Measurements from ENCODE around the gene FHAD1. TPM values are rescaled to one million over a fixed set of nuclear protein-coding genes. Genes with fewer than 3 reads are reported as not detected.
A peak's percentile ranks its signal among the peaks of the same experiment; 100 is the strongest.

FHAD1 gene
- total RNA-seq, 3 donors from 2014 or later (not counting 1 experiment from before 2014, with no cell fraction given): 0.72 to 1.9 (median 1.7) TPM

- TF ChIP-seq CTCF (IDR thresholded peaks at IDR 0.05): no peak
These were observed 8.2 kb upstream of the FHAD1 start for GRCh38 chr1:15238789-15239188.

GRCh38 chr1:15242766-15243165 lies 4.3 kb upstream of the FHAD1 start:
- no peak overlapping the region for H3K4me3 ChIP-seq (ENCODE audit: low read length)
- H3K27ac Mint-ChIP-seq: no peak overlapping the region
- peaks cover 16% of the 10 kb centered on the region for H3K4me1 ChIP-seq (ENCODE audit: control insufficient read depth, insufficient read depth, low read length)
- H3K27ac ChIP-seq (ENCODE audit: low read length): no peak overlapping the region
- no peak overlapping the region for H3K4me3 Mint-ChIP-seq
- H3K4me1 Mint-ChIP-seq: peaks cover 20 to 24% of the 10 kb centered on the region in 2 donors
- H3K27me3 ChIP-seq (ENCODE audit: control insufficient read depth, insufficient read depth, low read length): peaks cover 6% of the 10 kb centered on the region
- intact Hi-C loops (cut with micrococcal nuclease): no loop called here
- ATAC-seq (no peak), DNase-seq (no peak)
- no peak for TF ChIP-seq CTCF (IDR thresholded peaks at IDR 0.05)
- peaks cover 12 to 22% of the 10 kb centered on the region in 2 donors for H3K27me3 Mint-ChIP-seq (ENCODE audit: low read depth in 2 of 2)
- H3K36me3 Mint-ChIP-seq: no peaks in the 10 kb centered on the region
- WGBS (ENCODE audit: insufficient coverage): 93% methylated on average over 6 of the region's 7 CpGs
- no peaks in the 10 kb centered on the region for H3K9me3 ChIP-seq (ENCODE audit: control insufficient read depth, insufficient read depth, low read length)
- no peaks in the 10 kb centered on the region for H3K9me3 Mint-ChIP-seq
- no peaks in the 10 kb centered on the region for H3K36me3 ChIP-seq (ENCODE audit: control insufficient read depth, insufficient read depth, low read length)

More at GRCh38 chr1:15238789-15239188, 8.2 kb upstream of the FHAD1 start:
- Histone ChIP-seq H3K27me3 (ENCODE audit: control insufficient read depth, insufficient read depth, low read length) (no peaks in the 10 kb centered on the region), H3K36me3 (ENCODE audit: control insufficient read depth, insufficient read depth, low read length) (no peaks in the 10 kb centered on the region), H3K4me3 (ENCODE audit: low read length) (no peak overlapping the region), H3K9me3 (ENCODE audit: control insufficient read depth, insufficient read depth, low read length) (no peaks in the 10 kb centered on the region), H3K27ac (ENCODE audit: low read length) (no peak overlapping the region), H3K4me1 (ENCODE audit: control insufficient read depth, insufficient read depth, low read length) (no peaks in the 10 kb centered on the region)
- ATAC-seq (no peak), DNase-seq (no peak)
- Mint-ChIP-seq H3K4me3 (no peak overlapping the region), H3K27me3 (ENCODE audit: low read depth in 2 of 2) (peaks cover 5 to 10% of the 10 kb centered on the region in 2 donors), H3K4me1 (no peaks in the 10 kb centered on the region), H3K9me3 (no peaks in the 10 kb centered on the region), H3K27ac (no peak overlapping the region), H3K36me3 (no peaks in the 10 kb centered on the region)
- intact Hi-C loops (cut with micrococcal nuclease): no loop called here
- 86% methylated on average over 1 of the region's 1 CpG for WGBS (ENCODE audit: insufficient coverage)

GRCh38 chr1:15243275-15244043 lies 3.6 kb upstream of the FHAD1 start:
- DNase-seq (peak in 1 of 2 donors; percentile 4), ATAC-seq (no peak)
- Mint-ChIP-seq H3K9me3 (no peaks in the 10 kb centered on the region), H3K4me1 (peaks cover 27 to 30% of the 10 kb centered on the region in 2 donors), H3K4me3 (no peak overlapping the region), H3K27me3 (ENCODE audit: low read depth in 2 of 2) (peaks cover 12 to 22% of the 10 kb centered on the region in 2 donors), H3K27ac (no peak overlapping the region), H3K36me3 (no peaks in the 10 kb centered on the region)
- TF ChIP-seq CTCF (IDR thresholded peaks at IDR 0.05): no peak
- H3K27ac ChIP-seq (ENCODE audit: low read length): no peak overlapping the region
- no peak overlapping the region for H3K4me3 ChIP-seq (ENCODE audit: low read length)
- WGBS (ENCODE audit: insufficient coverage): 89% methylated on average over 10 of the region's 10 CpGs
- peaks cover 6% of the 10 kb centered on the region for H3K27me3 ChIP-seq (ENCODE audit: control insufficient read depth, insufficient read depth, low read length)
- intact Hi-C loops (cut with micrococcal nuclease): no loop called here
- no peaks in the 10 kb centered on the region for H3K36me3 ChIP-seq (ENCODE audit: control insufficient read depth, insufficient read depth, low read length)
- peaks cover 21% of the 10 kb centered on the region for H3K4me1 ChIP-seq (ENCODE audit: control insufficient read depth, insufficient read depth, low read length)
- H3K9me3 ChIP-seq (ENCODE audit: control insufficient read depth, insufficient read depth, low read length): no peaks in the 10 kb centered on the region
